Trophoblast cell (in vitro differentiated cells and primary cell): ENCODE results near the gene MDFI.

Source experiments
- DNase-seq, 2 donors: peaks; one replicate each; pipeline ENCODE4 v3.0.0-alpha.2; 2016
- H2AFZ ChIP-seq: 2 replicates; pipeline ENCODE4 v1.6.1; 2013; ENCODE audit warnings: low read length, moderate library complexity, mild to moderate bottlenecking; ENCODE audit not compliant: insufficient read depth, poor library complexity
- H2AK5ac ChIP-seq: 2 replicates; pipeline ENCODE4 v1.6.1; 2013; ENCODE audit warnings: mild to moderate bottlenecking, low read length
- H2BK120ac ChIP-seq: 2 replicates; pipeline ENCODE4 v1.6.1; 2013; ENCODE audit warnings: low read length, mild to moderate bottlenecking, moderate library complexity; ENCODE audit not compliant: insufficient read depth, poor library complexity
- H2BK12ac ChIP-seq: 2 replicates; pipeline ENCODE4 v1.6.1; 2013; ENCODE audit warnings: mild to moderate bottlenecking, low read length, moderate library complexity
- H2BK5ac ChIP-seq: 2 replicates; pipeline ENCODE4 v1.6.1; 2013; ENCODE audit warnings: low read length, low read depth, moderate library complexity, mild to moderate bottlenecking; ENCODE audit not compliant: poor library complexity
- H3K14ac ChIP-seq: 2 replicates; pipeline ENCODE4 v1.6.1; 2013; ENCODE audit warnings: mild to moderate bottlenecking, low read length
- H3K18ac ChIP-seq: 2 replicates; pipeline ENCODE4 v1.6.1; 2013; ENCODE audit warnings: mild to moderate bottlenecking, low read length
- H3K23ac ChIP-seq: 2 replicates; pipeline ENCODE4 v1.6.1; 2013; ENCODE audit warnings: low read length
- H3K27ac ChIP-seq: 2 replicates; pipeline ENCODE4 v1.5.1; 2013; ENCODE audit warnings: low read depth, mild to moderate bottlenecking, inconsistent platforms, low read length, moderate library complexity
- H3K27me3 ChIP-seq: 2 replicates; pipeline ENCODE4 v1.6.1; 2013; ENCODE audit warnings: inconsistent platforms, mild to moderate bottlenecking, low read length, moderate library complexity; ENCODE audit not compliant: insufficient read depth
- H3K36me3 ChIP-seq, 2 experiments: 1 replicate in 1 of 2; 2 replicates in 1 of 2; pipeline ENCODE4 v1.6.1; 2013; ENCODE audit warnings: low read length in 2 of 2, mild to moderate bottlenecking in 2 of 2, moderate library complexity in 1 of 2; ENCODE audit not compliant: insufficient read depth in 2 of 2, control insufficient read depth in 1 of 2
- H3K4ac ChIP-seq: 2 replicates; pipeline ENCODE4 v1.6.1; 2013; ENCODE audit warnings: low read depth, mild to moderate bottlenecking, low read length, moderate library complexity
- H3K4me1 ChIP-seq, 2 experiments: 1 replicate in 1 of 2; 2 replicates in 1 of 2; pipeline ENCODE4 v1.6.1; 2013; ENCODE audit warnings: low read length in 2 of 2, mild to moderate bottlenecking in 2 of 2, moderate library complexity in 1 of 2; ENCODE audit not compliant: insufficient read depth in 2 of 2, control insufficient read depth in 1 of 2
- H3K4me2 ChIP-seq: 2 replicates; pipeline ENCODE4 v1.6.1; 2013; ENCODE audit warnings: inconsistent platforms, mild to moderate bottlenecking, low read length, moderate library complexity
- H3K4me3 ChIP-seq: 2 replicates; pipeline ENCODE4 v1.5.1; 2013; ENCODE audit warnings: mild to moderate bottlenecking, low read depth, low read length, inconsistent platforms
- H3K79me1 ChIP-seq: one replicate; pipeline ENCODE4 v1.6.1; 2013; ENCODE audit warnings: low read length
- H3K79me2 ChIP-seq: 2 replicates; pipeline ENCODE4 v1.6.1; 2013; ENCODE audit warnings: low read length, mild to moderate bottlenecking; ENCODE audit not compliant: control insufficient read depth, insufficient read depth, poor library complexity
- H3K9ac ChIP-seq: 2 replicates; pipeline ENCODE4 v1.6.1; 2013; ENCODE audit warnings: mild to moderate bottlenecking, low read length
- H3K9me3 ChIP-seq: 2 replicates; pipeline ENCODE4 v1.6.1; 2013; ENCODE audit warnings: low read depth, mild to moderate bottlenecking, control low read depth, inconsistent platforms, low read length; ENCODE audit not compliant: insufficient read depth
- H4K12ac ChIP-seq: 2 replicates; pipeline ENCODE4 v1.6.1; 2013; ENCODE audit warnings: low read depth, mild to moderate bottlenecking, low read length, moderate library complexity
- H4K8ac ChIP-seq: 2 replicates; pipeline ENCODE4 v1.6.1; 2013; ENCODE audit warnings: low read depth, mild to moderate bottlenecking, low read length, moderate library complexity
- H4K91ac ChIP-seq: one replicate; pipeline ENCODE4 v1.6.1; 2013; ENCODE audit warnings: low read depth, mild to moderate bottlenecking, low read length, moderate library complexity
- WGBS: extraction: QIAGEN DNeasy Blood & Tissue Kit; methylation state at CpG from one replicate; pipeline ENCODE4 v1.1.7; 2013; ENCODE audit warnings: missing lambda C conversion rate; ENCODE audit not compliant: insufficient read length, insufficient coverage; ENCODE audit errors: extremely low coverage; 5-methylcytosine and 5-hydroxymethylcytosine counted together

The MDFI gene

DNA sequence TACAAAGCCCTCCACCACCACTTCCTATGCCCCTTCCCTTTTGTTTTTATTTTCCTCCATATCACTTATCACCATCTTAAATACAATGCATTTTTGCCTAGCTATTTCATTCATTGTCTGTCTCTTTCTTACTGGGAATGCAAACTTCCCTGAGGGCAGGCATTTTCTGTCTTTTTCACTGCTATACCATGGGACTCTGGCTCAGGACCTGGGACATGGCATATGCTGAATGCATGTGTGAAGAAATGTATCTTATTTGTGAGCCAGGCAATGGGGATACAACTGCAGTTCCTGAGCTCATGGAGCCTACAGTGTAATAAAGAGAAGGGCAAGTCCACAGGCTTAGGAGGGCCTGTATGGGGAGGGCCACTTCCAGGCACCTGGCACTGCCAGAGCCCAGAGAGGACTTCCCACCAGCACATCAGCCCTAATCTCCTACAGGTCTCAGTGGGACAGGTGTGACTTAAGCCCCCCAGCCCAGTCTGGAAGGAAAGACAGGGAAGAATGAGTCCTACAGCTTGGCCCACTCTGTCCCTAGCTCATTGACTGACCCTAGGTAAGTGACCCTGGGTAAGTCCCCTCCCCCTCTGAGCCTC is 53.9 kb downstream of the MDFI start:
- Histone ChIP-seq H3K14ac (peak overlapping the region; percentile 24), H3K4ac (no peak overlapping the region)

DNA sequence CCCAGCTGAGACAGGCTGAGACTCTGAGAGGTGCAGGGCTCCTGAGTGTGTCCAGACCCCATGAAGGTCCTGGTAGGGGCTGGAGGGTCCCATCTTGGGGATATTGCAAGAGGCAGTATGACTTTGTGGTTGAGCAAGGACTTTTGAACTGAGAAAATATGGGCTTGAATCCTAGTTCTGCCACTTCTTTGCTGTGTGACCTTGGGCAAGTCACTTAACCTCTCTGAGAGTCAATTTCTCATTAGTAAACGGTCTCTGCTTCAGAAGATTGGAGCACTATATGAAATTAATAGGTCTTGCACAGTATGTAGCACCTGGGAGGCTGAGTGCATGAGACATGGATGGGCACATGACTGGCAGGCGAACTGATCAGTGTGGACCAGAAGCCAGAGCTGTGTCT is 54.5 kb downstream of the MDFI start:
- no peak overlapping the region for H3K4ac ChIP-seq
- no peak overlapping the region for H3K14ac ChIP-seq
- H2BK5ac ChIP-seq, result peak overlapping the region; percentile 4
- no peak overlapping the region for H3K23ac ChIP-seq
- no CpG with 5 or more reads among the region's 2 CpGs for WGBS
- H3K27me3 ChIP-seq, result no peaks in the 10 kb centered on the region
- no peak overlapping the region for H2BK120ac ChIP-seq
- no peak overlapping the region for H3K4me2 ChIP-seq
- peaks cover 2% of the 10 kb centered on the region for H3K79me1 ChIP-seq
- peak overlapping the region; percentile 17 for H3K27ac ChIP-seq
- H3K4me1 ChIP-seq, result peaks cover 6 to 13% of the 10 kb centered on the region in 2 experiments
- H2AK5ac ChIP-seq, result no peak overlapping the region
- no peak for DNase-seq
- H3K18ac ChIP-seq, result no peak overlapping the region
- H3K79me2 ChIP-seq, result peaks cover 2% of the 10 kb centered on the region
- no peaks in the 10 kb centered on the region for H3K9me3 ChIP-seq
- H2BK12ac ChIP-seq, result no peak overlapping the region
- no peak overlapping the region for H4K8ac ChIP-seq
- no peak overlapping the region for H3K4me3 ChIP-seq
- H3K36me3 ChIP-seq, result peaks cover 8 to 14% of the 10 kb centered on the region in 2 experiments
- H4K12ac ChIP-seq, result no peak overlapping the region
- no peak overlapping the region for H3K9ac ChIP-seq
- no peak overlapping the region for H2AFZ ChIP-seq
- no peak overlapping the region for H4K91ac ChIP-seq

More for the DNA sequence above, 53.9 kb downstream of the MDFI start:
- H2AK5ac ChIP-seq, result peak overlapping the region; percentile 32
- peaks cover 2% of the 10 kb centered on the region for H3K79me1 ChIP-seq
- no peak overlapping the region for H3K23ac ChIP-seq
- no peak overlapping the region for H4K12ac ChIP-seq
- H2AFZ ChIP-seq, result no peak overlapping the region
- no peaks in the 10 kb centered on the region for H3K27me3 ChIP-seq
- no peak overlapping the region for H3K4me3 ChIP-seq
- peaks cover 2% of the 10 kb centered on the region for H3K79me2 ChIP-seq
- peak overlapping the region; percentile 41 for H4K91ac ChIP-seq
- peak; percentile 46 to 75 for DNase-seq
- no peak overlapping the region for H3K4me2 ChIP-seq
- peaks cover 11 to 16% of the 10 kb centered on the region in 2 experiments for H3K36me3 ChIP-seq
- peak overlapping the region; percentile 17 for H3K27ac ChIP-seq
- H2BK120ac ChIP-seq, result peak overlapping the region; percentile 31
- peak overlapping the region; percentile 4 for H2BK5ac ChIP-seq
- H3K9ac ChIP-seq, result no peak overlapping the region
- no peaks in the 10 kb centered on the region for H3K9me3 ChIP-seq
- H2BK12ac ChIP-seq, result no peak overlapping the region
- H3K4me1 ChIP-seq, result peaks cover 6 to 13% of the 10 kb centered on the region in 2 experiments
- peak overlapping the region; percentile 17 for H3K18ac ChIP-seq
- H4K8ac ChIP-seq, result no peak overlapping the region

DNA sequence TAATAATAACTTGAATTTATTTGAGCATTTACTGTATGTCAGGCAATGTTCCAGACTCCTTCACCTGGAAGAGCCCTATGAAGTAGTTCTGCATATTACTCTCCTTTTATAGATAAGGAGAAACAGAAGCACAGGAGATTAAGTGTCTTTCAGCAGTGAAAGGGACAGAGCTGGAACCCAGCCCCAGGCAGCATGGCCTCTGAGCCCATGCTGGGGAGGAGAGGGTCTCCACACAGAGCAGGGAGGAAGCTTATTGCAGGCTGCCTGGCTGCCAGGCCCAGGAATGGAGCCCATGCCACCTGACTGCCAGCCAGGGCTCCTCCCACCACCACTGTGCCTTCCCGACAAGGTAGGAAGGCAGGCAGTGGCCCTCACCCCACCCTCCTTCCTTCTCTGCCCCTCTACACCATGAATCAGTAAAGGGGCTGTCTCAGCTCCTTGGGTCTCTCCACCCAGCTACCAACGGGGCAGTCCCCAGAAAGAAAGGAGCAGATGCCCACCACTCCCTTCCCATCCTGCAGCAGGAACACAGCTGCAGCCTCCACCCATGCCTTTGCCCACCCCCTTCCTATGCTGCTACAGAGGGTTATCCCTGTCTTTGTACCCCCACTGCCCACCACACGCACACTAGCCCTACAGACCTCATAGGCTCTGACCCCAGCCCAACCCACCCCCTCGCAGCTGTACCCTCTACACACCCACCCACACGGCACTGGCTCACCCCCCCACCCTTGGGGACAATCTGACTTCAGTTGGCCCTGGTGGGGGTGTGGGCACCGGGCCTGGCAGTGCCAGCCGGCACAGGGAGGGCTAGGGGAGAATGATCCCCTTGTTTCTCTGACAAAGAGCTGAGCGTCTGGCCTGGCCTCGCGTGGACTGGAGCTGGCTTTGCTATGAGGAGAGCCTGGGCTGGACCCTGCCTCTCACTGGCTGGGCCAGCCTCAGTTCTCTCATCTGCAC is 55.3 kb downstream of the MDFI start:
- peaks cover 8 to 16% of the 10 kb centered on the region in 2 experiments for H3K4me1 ChIP-seq
- no peak overlapping the region for H3K4me2 ChIP-seq
- no peaks in the 10 kb centered on the region for H3K9me3 ChIP-seq
- H3K36me3 ChIP-seq, result peaks cover 8 to 12% of the 10 kb centered on the region in 2 experiments
- peak overlapping the region; percentile 38 for H3K18ac ChIP-seq
- H2AFZ ChIP-seq, result no peak overlapping the region
- H3K4ac ChIP-seq, result no peak overlapping the region
- no CpG with 5 or more reads among the region's 10 CpGs for WGBS
- H3K27ac ChIP-seq, result no peak overlapping the region
- H3K27me3 ChIP-seq, result no peaks in the 10 kb centered on the region
- H4K8ac ChIP-seq, result no peak overlapping the region
- DNase-seq, result no peak
- H2BK5ac ChIP-seq, result no peak overlapping the region
- H2BK120ac ChIP-seq, result no peak overlapping the region
- peaks cover 2% of the 10 kb centered on the region for H3K79me1 ChIP-seq
- H3K14ac ChIP-seq, result no peak overlapping the region
- H2BK12ac ChIP-seq, result no peak overlapping the region
- H3K9ac ChIP-seq, result no peak overlapping the region
- peak overlapping the region; percentile 15 for H4K91ac ChIP-seq
- H3K4me3 ChIP-seq, result no peak overlapping the region
- H3K79me2 ChIP-seq, result peaks cover 2% of the 10 kb centered on the region
- H4K12ac ChIP-seq, result no peak overlapping the region
- H3K23ac ChIP-seq, result no peak overlapping the region
- peak overlapping the region; percentile 4 for H2AK5ac ChIP-seq

DNA sequence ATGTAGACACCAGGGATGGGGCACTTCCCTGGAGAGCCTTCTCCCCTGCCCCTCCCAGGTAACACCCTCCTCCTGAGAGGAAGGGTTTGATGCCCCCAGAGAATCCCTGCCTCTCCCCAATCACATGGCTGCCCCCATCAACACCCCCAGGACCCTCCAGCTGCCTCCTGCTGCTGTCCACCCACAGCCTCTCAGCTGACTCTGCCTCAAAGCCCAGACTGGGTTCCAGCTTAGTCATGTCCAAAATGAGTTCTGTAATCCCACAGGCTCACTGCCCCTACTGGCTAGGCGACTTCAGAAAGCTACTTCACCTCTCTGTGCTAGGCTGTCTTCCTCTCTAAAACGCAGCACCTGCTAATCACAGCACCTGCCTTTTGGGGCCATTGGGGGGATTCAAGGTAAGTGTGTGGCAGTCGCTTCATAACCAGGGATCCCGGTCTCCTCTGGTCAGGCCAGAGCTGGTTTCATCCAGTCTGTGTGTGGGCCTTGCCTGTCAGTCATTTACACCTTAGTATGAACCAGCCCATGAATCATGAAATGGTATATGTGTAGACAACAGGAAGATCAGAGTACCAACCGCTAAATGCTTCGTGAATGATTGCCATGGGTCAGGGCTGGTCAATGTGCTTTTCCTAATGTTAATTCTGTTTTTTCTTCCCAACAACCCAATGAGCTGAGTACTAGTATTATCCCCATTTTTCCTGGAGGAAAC is 56.7 kb downstream of the MDFI start:
- Histone ChIP-seq H3K14ac (no peak overlapping the region), H3K36me3 (peaks cover 4 to 5% of the 10 kb centered on the region in 2 experiments), H3K18ac (no peak overlapping the region), H3K9ac (no peak overlapping the region), H3K79me2 (peaks cover 2% of the 10 kb centered on the region), H3K79me1 (peaks cover 7% of the 10 kb centered on the region), H2AFZ (no peak overlapping the region), H3K4me1 (peaks cover 14 to 24% of the 10 kb centered on the region in 2 experiments), H2AK5ac (no peak overlapping the region), H2BK12ac (no peak overlapping the region), H3K4ac (no peak overlapping the region), H4K12ac (no peak overlapping the region), H4K91ac (no peak overlapping the region), H3K9me3 (no peaks in the 10 kb centered on the region), H3K27ac (no peak overlapping the region), H2BK5ac (no peak overlapping the region), H4K8ac (no peak overlapping the region), H3K4me2 (no peak overlapping the region), H3K4me3 (no peak overlapping the region), H3K27me3 (no peaks in the 10 kb centered on the region), H2BK120ac (no peak overlapping the region), H3K23ac (no peak overlapping the region)
- DNase-seq, result no peak
- WGBS, result no CpG with 5 or more reads among the region's 6 CpGs
